ENCODE data around the gene DEXI.

- TF ChIP-seq POLR2A (IDR thresholded peaks at IDR 0.05; ENCODE audit: low read depth, low read length) (no peak), TAF1 (IDR thresholded peaks at IDR 0.05; ENCODE audit: low read depth, low read length) (no peak), SPI1 (IDR thresholded peaks at IDR 0.05; ENCODE audit: low read depth, low read length) (no peak)
Measured at GRCh38 chr16:10947211-10947787, 5.0 kb upstream of the DEXI start.

Measured in GM12891 (cell line).